Activated CD4-positive, alpha-beta T cell treated with anti-CD3 and anti-CD28 coated beads for 36 hours (primary cell): Measurements from ENCODE around the gene MCF2L2. TPM values are rescaled to one million over a fixed set of nuclear protein-coding genes. Genes with fewer than 3 reads are reported as not detected.

Source experiments
- ATAC-seq: fragments of 200-7000 bp; cut with Tn5 transposase; one replicate; pipeline ENCODE4 v1.10.0; 2021; ENCODE audit warnings: mild to moderate bottlenecking, moderate library complexity
- CTCF ChIA-PET: fragments of 350-600 bp; sonication (Branson Sonifier 250); formaldehyde crosslinking; loops from one replicate; lab custom pipeline; 2021; ENCODE audit warnings: antibody characterized with exemption; lab: Charles Lee
- POLR2A ChIA-PET: fragments of 350-600 bp; sonication (Branson Sonifier 250); formaldehyde crosslinking; loops from one replicate; lab custom pipeline; 2021; ENCODE audit warnings: antibody characterized with exemption, inconsistent platforms; lab: Charles Lee
- DNase-seq: peaks from one replicate; pipeline ENCODE4 v3.0.0-alpha.2; 2020
- H3K27ac Mint-ChIP-seq: one replicate; pipeline ENCODE4 v1.8.0; 2021; ENCODE audit warnings: mixed read lengths
- H3K27me3 Mint-ChIP-seq: one replicate; pipeline ENCODE4 v1.8.0; 2021; ENCODE audit warnings: mixed read lengths
- H3K36me3 Mint-ChIP-seq: one replicate; pipeline ENCODE4 v1.8.0; 2021; ENCODE audit warnings: low read depth, mixed read lengths
- H3K4me1 Mint-ChIP-seq: one replicate; pipeline ENCODE4 v1.8.0; 2021; ENCODE audit warnings: mixed read lengths
- H3K4me3 Mint-ChIP-seq: one replicate; pipeline ENCODE4 v1.8.0; 2021; ENCODE audit warnings: mild to moderate bottlenecking, moderate library complexity, mixed read lengths
- H3K9me3 Mint-ChIP-seq: one replicate; pipeline ENCODE4 v1.8.0; 2021; ENCODE audit warnings: low read depth, mixed read lengths
- intact Hi-C, 2 experiments: fragments of 100-400 bp; cut with DNase I in 1 of 2; cut with micrococcal nuclease in 1 of 2; formaldehyde crosslinking; loops; one replicate each; pipeline versions ENCODE4 v1.14.2 to v1.15.1; 2022 to 2024; cut with DNase I, micrococcal nuclease
- total RNA-seq, 2 experiments: library from RNA; stranded (reverse); gene quantifications; one replicate each; pipeline ENCODE4 v1.2.3, GENCODE V29; 2021

The MCF2L2 gene
- total RNA-seq, 2 experiments from 2014 or later = 1.9 to 2.3 TPM

GRCh38 chr3:183350164-183350563 is 78.3 kb downstream of the MCF2L2 start:
- intact Hi-C loops = no loop called here
- DNase-seq (no peak), ATAC-seq (peak; percentile 77)
- peaks cover 2% of the 10 kb centered on the region for H3K36me3 Mint-ChIP-seq
- CTCF ChIA-PET = no interaction called here
- peaks cover 9% of the 10 kb centered on the region for H3K9me3 Mint-ChIP-seq
- peak overlapping the region; percentile 73 for H3K27ac Mint-ChIP-seq
- H3K4me3 Mint-ChIP-seq = no peak overlapping the region
- peaks cover 2% of the 10 kb centered on the region for H3K27me3 Mint-ChIP-seq
- peaks cover 21% of the 10 kb centered on the region for H3K4me1 Mint-ChIP-seq
- POLR2A ChIA-PET = no interaction called here

GRCh38 chr3:183349421-183350157 is 78.8 kb downstream of the MCF2L2 start:
- Mint-ChIP-seq H3K27me3 (peaks cover 2% of the 10 kb centered on the region), H3K9me3 (peaks cover 9% of the 10 kb centered on the region), H3K27ac (peak overlapping the region; percentile 73), H3K4me3 (no peak overlapping the region), H3K4me1 (peaks cover 21% of the 10 kb centered on the region), H3K36me3 (peaks cover 2% of the 10 kb centered on the region)
- ChIA-PET CTCF (interaction anchor here (0.6 to 0.7 kb wide), 2 partner anchors 20 to 93 kb away, joined by 3 to 4 read pairs; no protein-coding TSS in a partner anchor), POLR2A (no interaction called here)
- ATAC-seq (peak; percentile 89), DNase-seq (no peak)
- intact Hi-C loops = no loop called here

GRCh38 chr3:183342824-183343223 is 85.6 kb downstream of the MCF2L2 start:
- H3K4me1 Mint-ChIP-seq = peaks cover 6% of the 10 kb centered on the region
- H3K27me3 Mint-ChIP-seq = peaks cover 2% of the 10 kb centered on the region
- CTCF ChIA-PET = interaction anchor here (0.8 kb wide), 1 partner anchor 23 kb away, joined by 3 read pairs; no protein-coding TSS in a partner anchor
- POLR2A ChIA-PET = no interaction called here
- intact Hi-C loops = no loop called here
- ATAC-seq (no peak), DNase-seq (no peak)
- H3K4me3 Mint-ChIP-seq = no peak overlapping the region
- peaks cover 11% of the 10 kb centered on the region for H3K9me3 Mint-ChIP-seq
- peak overlapping the region; percentile 9 for H3K27ac Mint-ChIP-seq
- no peaks in the 10 kb centered on the region for H3K36me3 Mint-ChIP-seq

- Mint-ChIP-seq H3K36me3 (no peaks in the 10 kb centered on the region), H3K4me1 (peaks cover 6% of the 10 kb centered on the region), H3K27ac (no peak overlapping the region), H3K4me3 (no peak overlapping the region), H3K9me3 (peaks cover 6% of the 10 kb centered on the region), H3K27me3 (peaks cover 2% of the 10 kb centered on the region)
- intact Hi-C loops = no loop called here
- DNase-seq (no peak), ATAC-seq (no peak)
- ChIA-PET CTCF (interaction anchor here (0.5 to 0.6 kb wide), 4 partner anchors 103 to 335 kb away, joined by 3 to 5 read pairs (median 3); no protein-coding TSS in a partner anchor), POLR2A (no interaction called here)
These were observed 86.7 kb downstream of the MCF2L2 start for GRCh38 chr3:183341545-183342288.

- Mint-ChIP-seq H3K4me1 (peaks cover 6% of the 10 kb centered on the region), H3K4me3 (no peak overlapping the region), H3K36me3 (no peaks in the 10 kb centered on the region), H3K27ac (no peak overlapping the region), H3K9me3 (peaks cover 2% of the 10 kb centered on the region), H3K27me3 (no peaks in the 10 kb centered on the region)
- no peak for ATAC-seq
- DNase-seq = no peak
- intact Hi-C loops = no loop called here
- ChIA-PET POLR2A (no interaction called here), CTCF (no interaction called here)
These were observed 88.2 kb downstream of the MCF2L2 start for GRCh38 chr3:183340222-183340621.

- ATAC-seq (no peak), DNase-seq (no peak)
- H3K36me3 Mint-ChIP-seq = no peaks in the 10 kb centered on the region
- peaks cover 6% of the 10 kb centered on the region for H3K4me1 Mint-ChIP-seq
- ChIA-PET POLR2A (no interaction called here), CTCF (no interaction called here)
- intact Hi-C loops = loop anchor here in 1 of 2 experiments (2.0 kb wide), 1 partner anchor 19 kb away; no protein-coding TSS in a partner anchor
- no peak overlapping the region for H3K27ac Mint-ChIP-seq
- no peaks in the 10 kb centered on the region for H3K27me3 Mint-ChIP-seq
- peaks cover 2% of the 10 kb centered on the region for H3K9me3 Mint-ChIP-seq
- no peak overlapping the region for H3K4me3 Mint-ChIP-seq
These were observed 88.8 kb downstream of the MCF2L2 start for GRCh38 chr3:183339461-183340086.

- Mint-ChIP-seq H3K27me3 (no peaks in the 10 kb centered on the region), H3K4me3 (no peak overlapping the region), H3K4me1 (peaks cover 6% of the 10 kb centered on the region), H3K9me3 (no peaks in the 10 kb centered on the region), H3K36me3 (no peaks in the 10 kb centered on the region), H3K27ac (no peak overlapping the region)
- CTCF ChIA-PET = interaction anchor here (1.0 to 1.5 kb wide), 2 partner anchors 27 to 72 kb away, joined by 3 read pairs; no protein-coding TSS in a partner anchor
- POLR2A ChIA-PET = no interaction called here
- DNase-seq (no peak), ATAC-seq (no peak)
- intact Hi-C loops = loop anchor here in 1 of 2 experiments (2.0 kb wide), 1 partner anchor 20 kb away; no protein-coding TSS in a partner anchor
These were observed 89.9 kb downstream of the MCF2L2 start for GRCh38 chr3:183338520-183338919.

- no peak for ATAC-seq
- intact Hi-C loops = loop anchor here in 1 of 2 experiments (5.0 kb wide), 1 partner anchor 45 kb away; no protein-coding TSS in a partner anchor
- Mint-ChIP-seq H3K27ac (no peak overlapping the region), H3K4me3 (no peak overlapping the region), H3K9me3 (no peaks in the 10 kb centered on the region), H3K36me3 (no peaks in the 10 kb centered on the region), H3K27me3 (no peaks in the 10 kb centered on the region), H3K4me1 (peaks cover 20% of the 10 kb centered on the region)
- ChIA-PET CTCF (interaction anchor here (1.2 kb wide), 1 partner anchor 49 kb away, joined by 4 read pairs; no protein-coding TSS in a partner anchor), POLR2A (no interaction called here)
- DNase-seq = no peak
These were observed 95.9 kb downstream of the MCF2L2 start for GRCh38 chr3:183332487-183332886.

- Mint-ChIP-seq H3K9me3 (no peaks in the 10 kb centered on the region), H3K4me3 (no peak overlapping the region), H3K27ac (no peak overlapping the region), H3K27me3 (no peaks in the 10 kb centered on the region), H3K36me3 (no peaks in the 10 kb centered on the region), H3K4me1 (peaks cover 23% of the 10 kb centered on the region)
- CTCF ChIA-PET = interaction anchor here (0.6 to 1.2 kb wide), 3 partner anchors 50 to 143 kb away, joined by 4 read pairs; no protein-coding TSS in a partner anchor
- ATAC-seq = no peak
- intact Hi-C loops = loop anchor here in 1 of 2 experiments (5.0 kb wide), 1 partner anchor 44 kb away; no protein-coding TSS in a partner anchor
- DNase-seq = no peak
- POLR2A ChIA-PET = no interaction called here
These were observed 96.9 kb downstream of the MCF2L2 start for GRCh38 chr3:183331498-183331897.

GRCh38 chr3:183330881-183331280 is 97.5 kb downstream of the MCF2L2 start:
- no peaks in the 10 kb centered on the region for H3K9me3 Mint-ChIP-seq
- no peak overlapping the region for H3K4me3 Mint-ChIP-seq
- no peak overlapping the region for H3K27ac Mint-ChIP-seq
- no peak for ATAC-seq
- ChIA-PET CTCF (interaction anchor here (1.0 kb wide), 1 partner anchor 143 kb away, joined by 4 read pairs; no protein-coding TSS in a partner anchor), POLR2A (no interaction called here)
- no peaks in the 10 kb centered on the region for H3K27me3 Mint-ChIP-seq
- H3K36me3 Mint-ChIP-seq = no peaks in the 10 kb centered on the region
- no peak for DNase-seq
- intact Hi-C loops = loop anchor here in 1 of 2 experiments (5.0 kb wide), 1 partner anchor 44 kb away; no protein-coding TSS in a partner anchor
- peaks cover 27% of the 10 kb centered on the region for H3K4me1 Mint-ChIP-seq

GRCh38 chr3:183329543-183329942 is 98.9 kb downstream of the MCF2L2 start:
- no peaks in the 10 kb centered on the region for H3K36me3 Mint-ChIP-seq
- H3K9me3 Mint-ChIP-seq = no peaks in the 10 kb centered on the region
- H3K4me1 Mint-ChIP-seq = peaks cover 29% of the 10 kb centered on the region
- no peaks in the 10 kb centered on the region for H3K27me3 Mint-ChIP-seq
- ATAC-seq = peak; percentile 59
- intact Hi-C loops = no loop called here
- no peak overlapping the region for H3K4me3 Mint-ChIP-seq
- DNase-seq = no peak
- ChIA-PET CTCF (no interaction called here), POLR2A (no interaction called here)
- H3K27ac Mint-ChIP-seq = no peak overlapping the region
